HG03159 (cell line): ENCODE measurements around the gene NCOA7.
"Not testable (repeated sequence)": the region's sequence is repeated elsewhere in the genome, so short reads cannot be mapped to it uniquely, and the experiment has no call there.

Experiments
- ATAC-seq: cut with Tn5 transposase; IDR thresholded peaks from one replicate; pipeline ENCODE4 v1.9.1; 2021; ENCODE audit warnings: mild to moderate bottlenecking, moderate library complexity; ENCODE audit not compliant: unreplicated experiment

Gene NCOA7

GRCh38 chr6:125753218-125753936, 37.4 kb upstream of the NCOA7 start:
- ATAC-seq, result no peak

GRCh38 chr6:125753937-125754259, 36.9 kb upstream of the NCOA7 start:
- ATAC-seq, result no peak

- no peak for ATAC-seq
These were observed 36.2 kb upstream of the NCOA7 start for GRCh38 chr6:125754566-125754965.

- ATAC-seq, result no peak
These were observed 31.4 kb upstream of the NCOA7 start for GRCh38 chr6:125759184-125759902.

- no peak for ATAC-seq
These were observed 30.8 kb upstream of the NCOA7 start for GRCh38 chr6:125759959-125760457.

- no peak for ATAC-seq
These were observed 26.6 kb upstream of the NCOA7 start for GRCh38 chr6:125764121-125764671.

DNA sequence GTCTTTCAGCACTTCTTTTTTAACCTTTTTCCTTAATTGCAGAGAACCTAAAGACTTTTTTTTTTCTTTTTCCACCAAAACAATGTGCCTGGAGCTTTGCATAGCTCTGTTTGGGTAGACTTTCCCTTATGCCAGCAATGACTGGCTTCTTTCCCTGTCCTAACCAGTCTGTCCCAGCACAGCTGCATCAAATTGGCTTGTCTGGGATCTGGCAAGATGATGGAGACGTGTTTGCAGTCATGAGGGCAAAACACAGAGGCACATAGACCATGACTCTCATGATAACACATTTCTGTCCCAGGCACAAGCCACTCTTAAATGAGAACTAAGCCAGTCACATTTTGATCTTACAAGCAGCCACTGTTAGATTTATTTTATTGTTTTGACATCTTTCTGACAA, 24.8 kb upstream of the NCOA7 start:
- ATAC-seq, result no peak

DNA sequence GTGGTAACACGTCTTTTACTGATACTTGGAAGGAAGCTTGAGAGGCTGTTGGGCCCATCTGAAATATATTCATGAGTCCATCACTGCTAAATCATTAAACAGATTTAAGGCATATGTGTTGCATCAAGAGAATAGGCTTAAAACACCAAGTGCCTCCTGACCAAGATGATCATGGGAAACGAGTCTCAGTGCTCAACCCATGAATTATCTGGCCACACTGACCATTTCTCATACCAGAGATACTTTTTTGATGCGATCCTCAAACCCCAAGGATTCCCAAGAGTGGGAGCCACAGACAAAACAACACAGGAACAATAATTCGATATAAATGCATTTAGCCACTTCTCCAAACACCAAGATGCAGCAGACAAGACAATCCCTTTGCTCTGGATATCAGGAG, 24.1 kb upstream of the NCOA7 start:
- no peak for ATAC-seq

DNA sequence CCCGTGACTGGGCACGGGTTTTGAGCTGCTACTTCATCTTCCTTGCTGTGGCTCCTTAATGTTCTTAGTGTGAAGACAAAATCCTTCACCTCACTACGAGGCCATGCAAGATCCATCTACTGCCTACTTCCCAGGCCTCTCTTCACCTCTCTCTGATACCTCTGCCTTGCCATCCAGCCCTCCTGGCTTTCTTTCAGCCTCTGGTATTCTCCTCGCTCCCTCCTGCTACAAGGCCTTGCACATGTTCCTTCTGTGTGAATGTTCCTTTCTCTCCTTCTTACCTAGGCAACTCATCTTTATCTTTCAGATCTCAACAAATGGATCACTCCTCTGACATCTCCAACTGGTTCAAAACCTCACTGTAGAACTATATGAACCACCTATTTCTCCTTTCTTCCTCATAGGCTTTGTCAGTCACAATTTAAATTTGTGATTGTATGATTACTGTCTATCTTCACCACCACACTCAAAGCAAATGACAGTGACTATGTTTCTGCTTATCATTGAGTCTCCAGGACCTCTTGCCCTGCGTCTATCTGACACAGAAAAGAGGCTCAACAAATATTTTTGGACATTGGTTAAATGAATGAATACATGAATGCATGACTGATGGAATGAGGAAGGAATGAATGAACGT, 21.5 kb upstream of the NCOA7 start:
- no peak for ATAC-seq

DNA sequence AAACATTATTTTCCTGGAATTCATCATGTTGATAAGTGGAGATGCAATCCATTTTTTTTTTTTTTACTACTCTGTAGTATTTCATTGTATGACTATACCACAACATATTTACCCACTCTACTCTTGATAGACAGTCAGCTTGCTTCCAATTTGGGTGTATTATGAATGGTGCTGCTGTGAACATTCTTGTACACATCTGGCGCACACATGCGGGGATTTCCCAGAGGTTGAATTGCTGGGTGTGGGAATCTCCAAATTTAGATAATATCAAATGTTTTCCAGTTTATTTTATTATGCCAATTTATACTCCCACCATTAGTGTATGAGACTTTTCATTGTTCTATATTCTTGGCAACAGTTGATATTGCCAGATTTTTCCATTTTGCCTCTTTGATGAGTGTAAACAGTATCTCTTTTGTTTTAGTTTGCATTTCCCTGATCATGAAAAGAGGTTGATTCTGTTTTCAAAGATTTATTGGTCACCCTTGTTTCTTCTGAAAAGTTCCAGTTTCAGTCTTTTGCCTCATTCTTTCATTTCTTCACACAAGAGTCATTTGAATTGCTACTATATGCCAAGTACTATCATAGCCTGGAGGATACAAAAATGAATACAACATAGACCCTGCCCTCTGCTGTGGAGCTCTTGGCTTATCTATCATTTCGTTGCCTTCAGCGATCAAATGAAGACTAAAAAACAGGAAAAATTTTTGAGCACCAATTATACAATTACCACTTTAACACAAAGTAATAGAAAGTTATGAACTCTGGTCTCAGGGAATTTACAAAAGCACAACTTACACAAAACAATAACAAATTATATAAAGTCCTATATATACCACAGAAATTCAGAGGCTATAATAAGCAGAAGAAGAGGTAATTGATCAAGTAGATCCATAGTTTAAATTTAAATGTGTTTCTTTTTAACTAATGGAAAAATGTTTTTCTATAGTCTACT, 17.1 kb upstream of the NCOA7 start:
- ATAC-seq, result no peak

DNA sequence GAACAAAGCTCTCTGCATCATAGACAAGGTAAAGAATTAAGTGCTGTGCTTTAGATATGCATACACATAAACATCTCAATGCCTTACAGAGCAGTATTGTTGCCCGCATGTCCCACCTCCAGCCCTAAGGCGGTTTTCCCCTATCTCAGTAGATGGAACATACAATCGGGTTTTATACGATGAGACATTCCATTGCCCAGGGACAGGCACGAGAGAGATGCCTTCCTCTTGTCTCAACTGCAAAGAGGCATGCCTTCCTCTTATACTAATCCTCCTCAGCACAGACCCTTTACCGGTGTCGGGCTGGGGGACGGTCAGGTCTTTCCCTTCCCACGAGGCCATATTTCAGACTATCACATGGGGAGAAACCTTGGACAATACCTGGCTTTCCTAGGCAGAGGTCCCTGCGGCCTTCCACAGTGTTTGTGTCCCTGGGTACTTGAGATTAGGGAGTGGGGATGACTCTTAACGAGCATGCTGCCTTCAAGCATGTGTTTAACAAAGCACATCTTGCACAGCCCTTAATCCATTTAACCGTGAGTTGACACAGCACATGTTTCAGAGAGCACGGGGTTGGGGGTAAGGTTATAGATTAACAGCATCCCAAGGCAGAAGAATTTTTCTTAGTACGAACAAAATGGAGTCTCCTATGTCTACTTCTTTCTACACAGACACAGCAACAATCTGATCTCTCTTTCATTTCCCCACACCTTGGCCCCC, 14.5 kb upstream of the NCOA7 start:
- not testable (repeated sequence) for ATAC-seq

DNA sequence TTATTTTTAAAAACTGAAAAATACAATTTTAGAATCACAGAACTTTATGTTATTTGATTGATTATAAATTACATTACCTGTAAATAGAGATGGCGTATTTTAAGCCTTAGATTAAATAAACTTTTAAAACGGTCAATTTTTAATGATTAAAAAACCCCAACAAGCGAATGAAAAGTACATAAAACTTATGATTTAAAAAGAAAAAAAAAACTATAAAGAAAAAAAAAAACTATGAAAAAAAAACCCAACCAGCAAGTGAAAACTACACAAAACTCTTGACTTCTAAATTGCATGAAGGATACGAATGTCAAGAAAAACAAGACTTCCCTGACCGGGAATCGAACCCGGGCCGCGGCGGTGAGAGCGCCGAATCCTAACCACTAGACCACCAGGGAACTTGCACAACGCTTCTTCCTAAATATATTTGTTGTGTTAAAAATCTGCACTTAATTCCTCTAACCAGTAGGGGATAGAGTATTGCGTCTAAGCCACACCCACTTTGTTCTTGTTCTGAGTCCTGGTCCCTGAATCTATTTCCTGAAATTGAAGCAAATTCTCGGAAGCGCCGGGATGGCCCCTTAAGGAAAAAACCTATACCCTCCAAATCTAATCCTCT, 10.7 kb upstream of the NCOA7 start:
- ATAC-seq, result peak; percentile 83

GRCh38 chr6:125780540-125781313, 10.0 kb upstream of the NCOA7 start:
- ATAC-seq, result peak; percentile 73

GRCh38 chr6:125781314-125781868, 9.4 kb upstream of the NCOA7 start:
- ATAC-seq, result peak; percentile 41

DNA sequence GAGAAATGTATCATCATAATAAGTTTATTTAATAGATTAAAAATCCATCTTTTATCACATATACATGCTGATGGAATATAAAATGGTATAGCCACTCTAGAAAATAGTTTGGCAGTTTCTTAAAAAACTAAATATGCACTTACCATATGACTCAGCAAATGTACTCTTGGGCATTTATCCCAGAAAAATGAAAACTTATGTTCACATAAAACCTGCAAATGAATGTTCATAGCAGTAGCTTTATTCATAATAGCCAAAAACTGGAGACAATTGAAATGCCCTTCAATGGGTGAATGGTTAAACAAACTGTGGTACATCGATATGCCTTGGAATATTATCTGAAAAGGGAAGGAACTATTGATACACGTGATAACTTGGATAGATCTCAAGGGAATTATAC, 6.4 kb upstream of the NCOA7 start:
- no peak for ATAC-seq

- no peak for ATAC-seq
These were observed 3.0 kb upstream of the NCOA7 start for GRCh38 chr6:125787791-125788190.

GRCh38 chr6:125789167-125789566, 1.6 kb upstream of the NCOA7 start:
- no peak for ATAC-seq

- ATAC-seq, result peak; percentile 30
These were observed 993 bp upstream of the NCOA7 start for GRCh38 chr6:125789576-125790357.
